Cortex of kidney (tissue), 1 donor: Measurements from ENCODE around the gene ZNF563.

Experiments used
- DNase-seq: peaks from one replicate; lab custom pipeline; 2025; lab: John Stamatoyannopoulos, UW

The ZNF563 gene

DNA sequence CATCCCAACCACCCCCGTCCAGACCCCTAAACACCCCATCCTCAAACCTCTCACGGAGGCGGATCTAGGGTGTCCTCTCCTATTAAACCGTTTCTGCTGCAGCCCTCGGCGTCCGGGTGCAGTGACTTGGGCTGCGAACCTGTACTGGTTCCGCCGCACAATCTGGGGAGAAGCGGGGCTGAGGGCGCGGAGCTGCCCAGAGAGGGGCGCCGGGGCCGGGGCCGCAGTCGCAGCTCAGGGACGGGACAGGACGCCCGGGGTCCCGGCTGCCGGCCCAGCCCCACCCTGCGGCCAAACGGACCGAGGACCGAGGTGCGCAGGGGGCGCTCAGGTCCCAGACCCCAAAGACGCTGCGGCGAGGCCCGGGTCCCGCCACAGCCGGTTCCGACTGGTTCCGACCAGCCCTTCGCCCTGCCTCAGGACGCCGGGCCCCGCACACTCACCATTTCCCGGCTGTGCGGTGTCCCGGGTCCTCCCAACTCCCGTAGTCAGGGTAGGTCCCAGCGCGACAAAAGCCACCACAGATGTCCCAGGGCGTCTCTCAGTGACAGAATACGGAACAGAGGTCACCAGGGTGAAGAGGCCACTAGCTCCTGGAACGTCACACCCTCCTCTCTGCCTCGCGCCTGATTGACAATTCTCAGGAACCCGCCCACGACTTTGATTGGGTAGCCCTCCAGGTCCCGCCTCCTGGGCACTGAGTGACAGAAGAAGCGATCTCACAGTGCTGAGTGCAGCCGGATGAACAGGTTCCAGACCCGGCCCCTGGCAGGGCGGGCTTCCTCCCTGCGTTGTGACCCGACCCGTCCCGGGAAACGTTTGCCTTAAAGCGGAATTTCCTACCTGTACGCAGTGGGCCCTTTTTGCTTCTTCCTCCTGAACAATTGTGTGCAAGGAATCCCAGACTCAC, 38.9 kb downstream of the ZNF563 start, which contains the start of gene ZNF44:
TSS of gene ZNF44 (minus strand) at position 635 of the 910 bp plus-strand sequence. CDS start at position 446, 189 bp downstream.
- no peak for DNase-seq

DNA sequence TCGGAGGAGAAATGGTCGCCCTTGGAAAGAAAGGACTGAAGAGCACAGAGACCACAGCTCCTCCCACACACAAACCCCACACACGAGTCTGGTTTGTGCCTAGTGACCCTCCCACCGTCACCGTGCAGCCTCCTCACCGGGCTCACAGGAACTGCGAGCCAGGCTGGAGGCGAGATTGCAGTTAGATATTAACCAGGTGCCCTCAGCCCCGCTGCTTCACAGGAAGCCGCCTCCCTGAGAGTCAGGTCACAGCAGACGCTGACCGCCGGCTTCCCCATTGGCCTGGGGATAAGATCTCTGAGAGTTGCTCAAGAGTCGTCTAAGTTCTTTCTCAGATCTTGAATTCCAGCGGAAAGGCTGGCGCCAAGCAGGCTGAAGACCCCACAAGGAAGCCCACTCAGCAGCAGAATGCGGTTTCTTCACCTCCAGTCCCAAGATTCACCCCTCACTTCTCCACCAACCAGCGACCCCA, 39.6 kb downstream of the ZNF563 start:
- DNase-seq, result peak; percentile 64

DNA sequence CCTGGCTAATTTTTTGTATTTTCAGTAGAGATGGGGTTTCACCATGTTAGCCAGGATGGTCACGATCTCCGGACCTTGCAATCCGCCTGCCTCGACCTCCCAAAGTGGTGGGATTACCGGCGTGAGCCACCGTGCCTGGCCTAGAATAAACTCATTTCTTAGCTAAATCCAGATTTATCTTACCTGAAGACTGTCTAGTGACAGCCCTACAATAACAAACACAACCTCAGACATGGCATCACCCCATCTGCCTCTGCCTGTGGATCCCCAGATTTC, 43.7 kb downstream of the ZNF563 start:
- no peak for DNase-seq

DNA sequence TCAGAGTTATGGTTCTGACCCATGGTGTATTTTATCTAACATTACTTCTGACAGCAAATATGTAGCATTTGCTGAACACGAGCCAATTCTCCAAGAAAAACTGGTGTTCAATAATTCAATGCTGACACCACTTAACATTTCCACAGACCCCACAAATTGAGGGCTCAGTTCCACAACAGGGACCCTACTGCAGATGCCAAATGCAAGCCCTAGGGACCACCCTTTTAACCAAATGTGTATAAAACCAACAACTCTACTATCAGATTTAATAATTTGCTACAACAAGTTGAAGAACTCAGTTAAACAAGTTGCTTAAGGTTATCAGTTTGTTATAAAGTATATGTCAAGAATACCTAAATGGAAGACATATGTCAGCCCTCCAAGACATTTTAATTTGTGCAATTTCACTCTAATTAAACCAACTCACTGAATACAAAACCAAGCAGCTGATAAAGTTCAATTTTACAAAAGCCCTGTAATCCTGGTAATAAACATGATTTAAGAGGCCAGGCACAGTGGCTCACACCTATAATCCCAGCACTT, 45.4 kb downstream of the ZNF563 start:
- DNase-seq, result no peak

DNA sequence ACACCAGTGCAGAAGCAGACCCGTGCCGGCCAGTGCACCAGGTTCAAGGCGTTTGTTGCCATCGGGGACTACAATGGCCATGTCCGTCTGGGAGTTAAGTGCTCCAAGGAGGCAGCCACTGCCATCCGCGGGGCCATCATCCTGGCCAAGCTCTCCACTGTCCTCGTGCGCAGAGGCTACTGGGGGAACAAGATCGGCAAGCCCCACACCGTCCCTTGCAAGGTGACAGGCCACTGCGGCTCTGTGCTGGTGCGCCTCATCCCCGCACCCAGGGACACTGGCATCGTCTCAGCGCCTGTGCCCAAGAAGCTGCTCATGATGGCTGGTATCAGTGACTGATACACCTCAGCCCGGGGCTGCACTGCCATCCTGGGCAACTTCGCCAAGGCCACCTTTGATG, 48.8 kb downstream of the ZNF563 start:
- no peak for DNase-seq

DNA sequence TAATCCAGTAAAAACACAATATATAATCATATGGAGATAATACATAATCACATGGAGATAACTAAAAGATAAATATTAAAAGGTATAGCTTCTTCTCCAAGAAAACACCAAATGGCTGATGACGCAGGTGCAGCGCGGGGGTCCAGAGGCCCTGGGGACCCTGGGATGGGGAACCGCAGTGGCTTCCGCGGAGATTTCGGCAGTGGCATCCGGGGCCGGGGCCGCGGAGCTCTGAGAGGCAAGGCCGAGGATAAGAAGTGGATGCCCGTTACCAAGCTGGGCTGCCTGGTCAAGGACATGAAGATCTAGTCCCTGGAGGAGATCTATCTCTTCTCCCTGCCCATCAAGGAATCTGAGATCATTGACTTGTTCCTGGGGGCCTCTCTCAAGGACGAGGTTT, 49.2 kb downstream of the ZNF563 start:
- DNase-seq, result no peak

DNA sequence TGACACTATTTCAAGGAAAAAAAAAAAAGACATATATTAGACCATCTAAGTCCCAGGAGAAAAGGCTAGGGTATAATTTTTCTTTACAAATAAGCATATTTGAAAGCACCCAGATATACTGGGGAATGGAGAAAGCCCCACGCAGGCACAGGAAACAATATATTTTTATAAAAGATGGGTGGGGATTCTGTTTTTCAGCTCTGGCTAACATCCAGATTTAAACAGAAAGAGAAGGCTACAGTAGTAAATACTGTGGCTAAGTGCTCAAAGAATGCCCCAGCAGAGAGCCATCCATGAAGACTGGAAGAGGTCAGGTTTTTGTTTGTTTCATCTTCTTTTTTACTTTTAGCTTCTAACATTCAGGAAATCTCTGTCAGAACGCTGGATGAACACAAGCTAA, 54.7 kb downstream of the ZNF563 start:
- DNase-seq, result no peak

DNA sequence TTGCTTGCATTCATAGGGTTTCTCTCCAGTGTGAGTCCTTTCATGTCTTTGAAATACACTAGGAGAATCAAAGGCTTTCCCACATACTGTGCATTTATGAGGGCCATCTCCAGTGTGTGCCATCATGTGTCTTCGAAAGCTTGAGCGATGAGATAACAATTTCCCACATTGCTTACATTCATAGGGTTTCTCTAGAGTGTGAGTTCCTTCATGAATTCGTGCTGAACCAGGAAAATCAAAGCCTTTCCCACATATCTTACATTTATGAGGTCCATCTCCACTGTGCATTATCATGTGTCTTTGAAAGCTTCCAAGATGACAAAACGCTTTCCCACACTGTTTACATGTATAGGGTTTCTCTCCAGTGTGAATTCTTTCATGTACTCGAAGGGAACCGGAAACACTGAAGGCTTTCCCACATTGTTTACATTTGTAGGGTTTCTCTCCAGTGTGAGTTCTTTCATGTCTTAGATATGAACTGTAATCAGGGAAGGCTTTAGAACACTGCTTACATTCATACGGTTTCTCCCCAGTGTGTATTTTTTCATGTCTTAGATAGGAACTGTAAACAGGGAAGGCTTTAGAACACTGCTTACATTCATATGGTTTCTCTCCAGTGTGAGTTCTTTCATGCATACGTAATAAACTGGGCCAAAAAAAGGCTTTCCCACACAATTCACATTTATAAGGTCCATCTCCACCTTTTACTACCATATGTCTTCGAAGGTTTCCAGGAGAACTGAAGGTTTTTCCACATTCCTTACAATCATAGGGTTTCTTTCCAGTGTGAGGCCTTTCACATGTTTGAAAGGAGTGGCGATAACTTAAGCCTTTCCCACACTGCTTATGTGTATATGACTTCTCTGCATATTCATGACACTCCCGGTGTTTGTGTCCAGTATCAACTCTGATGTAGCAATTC, 60.2 kb downstream of the ZNF563 start:
- DNase-seq, result no peak

DNA sequence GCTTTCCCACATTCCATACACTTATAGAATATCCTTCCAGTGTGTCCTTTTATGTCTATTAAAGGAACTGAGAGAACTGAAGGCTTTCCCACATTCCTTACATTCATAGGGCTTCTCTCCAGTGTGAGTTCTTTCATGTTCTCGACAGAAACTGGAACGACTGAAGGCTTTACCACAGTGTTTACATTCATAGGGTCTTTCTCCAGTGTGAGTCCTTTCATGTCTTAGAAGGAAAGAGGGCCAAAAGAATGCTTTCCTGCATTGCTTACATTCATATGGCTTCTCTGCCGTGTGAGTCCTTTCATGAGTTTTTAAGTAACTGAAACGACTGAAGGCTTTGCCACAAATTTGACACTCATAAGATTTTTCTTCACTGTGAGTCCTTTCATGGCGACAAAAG, 61.0 kb downstream of the ZNF563 start:
- no peak for DNase-seq

DNA sequence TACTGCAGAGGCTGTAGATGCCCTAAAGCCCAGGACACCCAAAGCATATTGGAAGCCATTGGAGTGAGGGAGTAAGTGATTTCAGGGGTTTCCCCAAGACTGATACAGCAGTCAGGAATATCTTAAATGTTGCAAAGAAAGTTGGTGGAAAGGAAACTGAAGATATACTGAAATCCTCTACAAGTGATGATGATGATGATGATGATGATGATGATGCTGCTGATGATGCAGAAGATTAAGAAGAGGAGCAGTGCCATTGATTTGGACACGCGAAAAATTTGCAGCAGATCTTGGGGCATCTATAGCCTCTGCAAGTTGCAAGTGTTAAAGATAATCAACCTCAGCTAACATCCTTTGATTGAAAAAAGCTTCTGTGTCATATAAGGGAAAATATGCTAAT, 62.6 kb downstream of the ZNF563 start:
- DNase-seq, result no peak
